Activated CD4-positive, alpha-beta T cell treated with anti-CD3 and anti-CD28 coated beads, Interleukin-2, amount 10 ng/mL, durations not matched to agents 24 days and 14 days (primary cell): ENCODE results near the gene CSNK2A2. TPM values are rescaled to one million over a fixed set of nuclear protein-coding genes. Genes with fewer than 3 reads are reported as not detected.

ENCODE experiments used
- DNase-seq: peaks from one replicate; pipeline ENCODE4 v3.0.0; 2022
- H3K27ac Mint-ChIP-seq: one replicate; pipeline ENCODE4 v1.8.0; 2022; ENCODE audit warnings: mild to moderate bottlenecking, mixed read lengths
- H3K27me3 Mint-ChIP-seq: one replicate; pipeline ENCODE4 v1.8.0; 2022; ENCODE audit warnings: mixed read lengths
- H3K36me3 Mint-ChIP-seq: one replicate; pipeline ENCODE4 v1.8.0; 2022; ENCODE audit warnings: low read depth, mild to moderate bottlenecking, mixed read lengths
- H3K4me1 Mint-ChIP-seq: one replicate; pipeline ENCODE4 v1.8.0; 2021; ENCODE audit warnings: mixed read lengths
- H3K4me3 Mint-ChIP-seq: one replicate; pipeline ENCODE4 v1.8.0; 2022; ENCODE audit warnings: mild to moderate bottlenecking, moderate library complexity, mixed read lengths
- H3K9me3 Mint-ChIP-seq: one replicate; pipeline ENCODE4 v1.8.0; 2021; ENCODE audit warnings: mixed read lengths
- intact Hi-C: fragments of 100-400 bp; cut with micrococcal nuclease; formaldehyde crosslinking; loops from one replicate; pipeline ENCODE4 v1.15.1; 2023
- total RNA-seq: library from RNA; stranded (reverse); gene quantifications from 2 replicates; pipeline ENCODE4 v1.2.3, GENCODE V29; 2022

CSNK2A2 gene
- total RNA-seq = 92.0 and 96.7 TPM in 2 replicates

DNA sequence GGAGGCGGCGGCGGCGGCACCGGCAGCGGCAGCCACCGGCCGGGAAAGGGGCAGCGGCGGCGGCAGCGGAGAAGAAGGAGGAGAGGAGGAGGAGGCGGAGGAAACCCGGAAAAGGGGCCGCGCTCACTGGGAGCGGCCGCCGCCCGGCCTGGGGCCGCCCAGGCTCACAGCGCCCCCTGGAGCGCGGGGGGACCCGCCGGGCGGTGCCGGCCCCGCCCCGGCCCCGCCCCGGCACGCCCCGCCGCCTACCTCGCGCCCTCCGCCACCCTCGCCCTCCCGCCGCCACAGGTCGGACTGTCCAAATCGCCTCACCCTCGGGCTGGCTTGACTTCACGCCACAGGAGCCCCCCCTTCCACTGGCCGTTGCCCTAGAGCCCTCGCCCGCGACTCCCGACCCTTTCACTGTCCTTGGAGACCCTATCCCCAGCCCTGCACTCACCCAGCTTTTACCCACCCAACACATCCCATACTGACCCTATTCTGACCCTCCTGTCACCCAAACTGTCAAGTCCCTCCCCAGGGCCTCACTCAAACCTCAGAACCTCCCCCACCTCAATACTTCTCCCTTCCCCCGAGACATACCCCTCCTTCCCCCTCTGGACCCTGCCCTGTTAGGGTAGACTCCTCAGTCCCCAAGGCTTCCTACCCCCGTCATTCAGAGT lies at the start of gene CSNK2A2:
Gene CSNK2A2 (minus strand): TSS at position 85 of the 662 bp plus-strand sequence. CDS start 370 bp downstream, outside the sequence.
- intact Hi-C loops = loop anchor here (1.0 to 5.0 kb wide), 3 partner anchors 39 to 176 kb away; partner anchors contain the start of gene CFAP20
- peaks cover 33% of the 10 kb centered on the region for H3K36me3 Mint-ChIP-seq

GRCh38 chr16:58243528-58244004 lies 45.7 kb upstream of the CSNK2A2 start:
- no peak overlapping the region for H3K4me3 Mint-ChIP-seq
- intact Hi-C loops = no loop called here
- H3K27me3 Mint-ChIP-seq = peaks cover 45% of the 10 kb centered on the region
- H3K36me3 Mint-ChIP-seq = no peaks in the 10 kb centered on the region
- DNase-seq = no peak
- H3K4me1 Mint-ChIP-seq = peaks cover 6% of the 10 kb centered on the region
- H3K27ac Mint-ChIP-seq = no peak overlapping the region
- no peaks in the 10 kb centered on the region for H3K9me3 Mint-ChIP-seq

More for the DNA sequence above, at the start of gene CSNK2A2:
- Mint-ChIP-seq H3K9me3 (no peaks in the 10 kb centered on the region), H3K27ac (peak within 1 kb of the TSS; percentile 88), H3K27me3 (peaks cover 28% of the 10 kb centered on the region), H3K4me1 (peaks cover 34% of the 10 kb centered on the region), H3K4me3 (peak within 1 kb of the TSS; percentile 95)
- DNase-seq = peak; percentile 91

DNA sequence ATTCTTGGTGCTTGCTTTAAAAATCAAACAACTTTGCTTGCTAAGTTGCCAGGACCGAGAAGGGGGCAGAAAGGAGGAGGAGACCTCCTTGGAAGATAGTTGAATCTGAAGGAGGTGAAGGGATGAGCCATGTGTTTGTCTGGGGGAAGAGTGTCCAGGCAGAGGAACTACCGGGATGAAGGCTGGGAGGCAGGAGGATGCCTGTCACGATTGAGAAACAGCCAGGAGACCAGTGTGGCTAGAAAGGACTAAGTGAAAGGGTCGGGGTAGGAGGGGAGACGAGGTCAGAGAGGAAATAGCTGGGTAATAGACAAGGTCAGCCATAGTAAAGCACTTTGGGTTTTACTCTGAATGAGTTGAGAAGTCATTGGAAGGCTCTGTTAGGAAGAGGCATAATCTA lies 38.9 kb upstream of the CSNK2A2 start:
- intact Hi-C loops = loop anchor here (2.0 kb wide), 1 partner anchor 38 kb away; the partner anchor contains the start of gene CSNK2A2
- H3K4me1 Mint-ChIP-seq = peaks cover 14% of the 10 kb centered on the region
- peak overlapping the region; percentile 88 for H3K4me3 Mint-ChIP-seq
- H3K36me3 Mint-ChIP-seq = no peaks in the 10 kb centered on the region
- peaks cover 42% of the 10 kb centered on the region for H3K27me3 Mint-ChIP-seq
- no peak for DNase-seq
- no peaks in the 10 kb centered on the region for H3K9me3 Mint-ChIP-seq
- no peak overlapping the region for H3K27ac Mint-ChIP-seq

DNA sequence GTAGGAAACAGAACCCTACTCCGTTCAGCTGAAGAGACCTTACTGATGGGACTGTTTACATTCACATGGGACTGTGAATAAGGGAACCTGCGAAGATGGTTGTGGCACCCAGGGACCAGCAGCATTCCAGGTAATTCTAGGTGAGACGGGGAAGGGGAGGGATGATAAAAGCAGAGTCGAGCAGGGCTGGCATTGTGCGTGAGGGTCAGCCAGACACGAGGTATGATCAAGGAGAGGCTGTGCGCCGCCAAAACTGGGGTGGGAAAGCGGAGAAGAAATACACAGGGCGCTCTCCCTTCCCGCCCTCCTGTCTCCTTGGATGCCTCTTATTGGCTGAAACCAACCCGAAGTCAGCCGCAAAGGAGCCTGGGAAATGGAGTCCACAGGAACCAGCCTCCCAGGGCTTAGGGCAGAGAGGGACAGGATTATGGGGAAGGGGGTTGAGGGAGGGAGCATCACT lies 38.4 kb upstream of the CSNK2A2 start:
- intact Hi-C loops = loop anchor here (2.0 kb wide), 1 partner anchor 37 kb away; the partner anchor contains the start of gene CSNK2A2
- peak overlapping the region; percentile 88 for H3K4me3 Mint-ChIP-seq
- H3K9me3 Mint-ChIP-seq = no peaks in the 10 kb centered on the region
- H3K4me1 Mint-ChIP-seq = peaks cover 14% of the 10 kb centered on the region
- H3K36me3 Mint-ChIP-seq = no peaks in the 10 kb centered on the region
- H3K27me3 Mint-ChIP-seq = peaks cover 38% of the 10 kb centered on the region
- H3K27ac Mint-ChIP-seq = no peak overlapping the region
- DNase-seq = peak; percentile 90

GRCh38 chr16:58235663-58236062 lies 37.8 kb upstream of the CSNK2A2 start:
- Mint-ChIP-seq H3K4me3 (peak overlapping the region; percentile 88), H3K4me1 (peaks cover 14% of the 10 kb centered on the region), H3K27ac (no peak overlapping the region), H3K27me3 (peaks cover 37% of the 10 kb centered on the region), H3K36me3 (no peaks in the 10 kb centered on the region), H3K9me3 (no peaks in the 10 kb centered on the region)
- no peak for DNase-seq
- intact Hi-C loops = loop anchor here (2.0 kb wide), 1 partner anchor 37 kb away; the partner anchor contains the start of gene CSNK2A2

DNA sequence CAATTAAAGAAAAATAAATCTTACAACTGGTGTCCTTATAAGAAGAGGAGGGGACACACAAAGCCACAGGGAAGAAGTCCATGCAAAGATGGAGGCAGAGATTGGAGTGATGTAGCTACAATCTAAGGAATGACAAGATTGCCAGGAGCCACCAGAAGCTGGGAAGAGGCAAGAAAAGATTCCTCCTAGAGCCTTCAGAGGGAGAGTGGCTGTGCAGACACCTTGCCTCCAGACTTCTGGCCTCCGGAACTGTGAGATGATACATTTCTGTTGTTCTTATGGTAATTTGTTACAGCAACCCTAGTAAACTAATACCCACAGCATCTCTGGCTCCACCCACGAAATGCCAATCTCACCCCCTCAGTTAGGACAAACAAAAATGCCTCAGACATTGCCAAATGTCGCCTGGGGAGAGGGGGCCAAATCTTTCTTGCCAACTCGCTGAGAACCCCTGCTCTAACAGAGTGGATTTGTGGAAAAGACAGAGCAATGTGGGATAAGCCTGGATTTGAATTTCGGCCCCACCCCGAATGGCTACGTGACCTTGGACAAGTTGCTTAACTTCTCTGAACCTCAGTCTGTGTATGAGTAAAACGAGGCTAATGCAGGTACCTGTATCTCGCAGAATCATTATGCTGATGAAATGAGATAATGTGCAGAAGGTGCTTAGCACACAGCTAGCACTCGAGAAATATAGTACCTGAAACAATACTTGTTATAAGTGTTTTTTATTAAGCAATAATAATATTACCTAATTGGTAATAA lies 37.1 kb upstream of the CSNK2A2 start:
- peaks cover 14% of the 10 kb centered on the region for H3K4me1 Mint-ChIP-seq
- H3K9me3 Mint-ChIP-seq = no peaks in the 10 kb centered on the region
- no peak overlapping the region for H3K4me3 Mint-ChIP-seq
- DNase-seq = no peak
- no peaks in the 10 kb centered on the region for H3K36me3 Mint-ChIP-seq
- intact Hi-C loops = no loop called here
- H3K27me3 Mint-ChIP-seq = peaks cover 32% of the 10 kb centered on the region
- no peak overlapping the region for H3K27ac Mint-ChIP-seq

DNA sequence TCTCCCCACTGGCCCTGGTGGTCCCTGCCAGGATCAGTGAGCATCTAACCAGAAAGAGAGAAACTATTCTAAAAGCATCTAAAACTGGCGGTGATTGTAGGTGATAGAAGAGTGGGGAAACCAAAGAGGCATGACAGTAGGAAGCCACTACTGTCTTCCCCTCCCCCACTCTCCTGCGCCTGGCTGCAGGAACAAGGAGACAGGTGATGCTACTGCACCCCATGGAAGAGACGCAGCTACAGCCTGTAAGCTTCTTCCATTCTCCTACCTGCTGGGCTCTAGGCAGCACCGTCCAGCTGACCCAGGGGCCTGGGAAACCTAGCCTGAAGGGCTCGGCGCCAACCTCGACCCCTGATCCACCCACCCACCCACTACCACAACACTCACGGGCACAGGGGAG lies 32.4 kb upstream of the CSNK2A2 start:
- Mint-ChIP-seq H3K4me1 (no peaks in the 10 kb centered on the region), H3K4me3 (no peak overlapping the region), H3K36me3 (no peaks in the 10 kb centered on the region), H3K27ac (no peak overlapping the region), H3K9me3 (no peaks in the 10 kb centered on the region), H3K27me3 (peaks cover 10% of the 10 kb centered on the region)
- no peak for DNase-seq
- intact Hi-C loops = no loop called here

DNA sequence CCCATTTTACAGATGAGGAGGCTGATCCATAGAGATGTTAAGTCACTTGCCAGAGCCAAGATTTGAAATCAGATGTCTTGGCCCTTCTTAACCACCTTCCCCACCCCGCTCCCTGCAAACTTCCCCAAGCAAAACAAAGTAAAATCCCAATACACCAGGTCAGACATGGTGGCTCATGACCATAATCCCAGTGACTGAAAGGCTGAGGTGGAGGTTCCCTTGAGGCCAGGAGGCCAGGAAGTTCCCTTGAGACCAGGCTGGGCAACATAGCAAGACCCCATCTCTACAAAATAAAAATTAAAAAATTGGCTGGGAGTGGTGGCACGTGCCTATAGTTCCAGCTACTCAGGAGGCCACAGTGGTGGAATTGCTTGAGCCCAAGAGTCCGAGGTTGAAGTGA lies 28.9 kb upstream of the CSNK2A2 start:
- Mint-ChIP-seq H3K27me3 (peaks cover 5% of the 10 kb centered on the region), H3K36me3 (no peaks in the 10 kb centered on the region), H3K4me1 (no peaks in the 10 kb centered on the region), H3K9me3 (no peaks in the 10 kb centered on the region), H3K4me3 (no peak overlapping the region), H3K27ac (no peak overlapping the region)
- intact Hi-C loops = no loop called here
- no peak for DNase-seq

DNA sequence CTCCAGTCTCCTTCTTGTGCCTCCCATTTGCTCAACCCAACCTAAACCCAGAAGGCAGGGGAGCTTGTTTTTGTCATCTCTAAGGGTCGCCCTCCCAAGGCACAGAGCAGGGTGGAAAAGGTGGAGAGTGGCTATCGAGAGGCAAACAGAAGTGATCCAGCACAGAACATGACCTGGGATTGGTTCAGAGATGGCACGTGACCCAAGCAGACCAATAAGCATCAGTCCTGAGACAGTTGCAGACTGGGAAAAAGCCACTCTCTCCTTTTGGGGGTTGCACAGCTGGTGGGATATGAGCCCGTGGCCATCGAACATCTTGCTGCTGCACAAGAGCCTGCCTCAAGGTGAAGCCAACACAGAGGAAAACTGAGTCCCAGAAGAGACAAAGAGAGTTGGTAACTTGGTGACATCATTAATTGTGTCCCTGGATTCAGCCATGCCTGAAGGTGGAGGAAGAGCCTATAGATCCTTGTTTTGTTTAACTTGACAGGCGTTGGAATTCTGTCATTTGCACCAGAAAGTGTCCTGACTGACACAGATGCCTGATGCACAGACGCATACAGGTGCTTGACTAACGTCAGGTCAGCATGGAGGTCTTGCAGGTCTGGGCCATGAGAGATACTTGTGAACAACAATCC lies 28.2 kb upstream of the CSNK2A2 start:
- H3K9me3 Mint-ChIP-seq = no peaks in the 10 kb centered on the region
- H3K4me3 Mint-ChIP-seq = no peak overlapping the region
- DNase-seq = no peak
- intact Hi-C loops = no loop called here
- H3K27ac Mint-ChIP-seq = no peak overlapping the region
- H3K27me3 Mint-ChIP-seq = peaks cover 6% of the 10 kb centered on the region
- H3K36me3 Mint-ChIP-seq = no peaks in the 10 kb centered on the region
- no peaks in the 10 kb centered on the region for H3K4me1 Mint-ChIP-seq

DNA sequence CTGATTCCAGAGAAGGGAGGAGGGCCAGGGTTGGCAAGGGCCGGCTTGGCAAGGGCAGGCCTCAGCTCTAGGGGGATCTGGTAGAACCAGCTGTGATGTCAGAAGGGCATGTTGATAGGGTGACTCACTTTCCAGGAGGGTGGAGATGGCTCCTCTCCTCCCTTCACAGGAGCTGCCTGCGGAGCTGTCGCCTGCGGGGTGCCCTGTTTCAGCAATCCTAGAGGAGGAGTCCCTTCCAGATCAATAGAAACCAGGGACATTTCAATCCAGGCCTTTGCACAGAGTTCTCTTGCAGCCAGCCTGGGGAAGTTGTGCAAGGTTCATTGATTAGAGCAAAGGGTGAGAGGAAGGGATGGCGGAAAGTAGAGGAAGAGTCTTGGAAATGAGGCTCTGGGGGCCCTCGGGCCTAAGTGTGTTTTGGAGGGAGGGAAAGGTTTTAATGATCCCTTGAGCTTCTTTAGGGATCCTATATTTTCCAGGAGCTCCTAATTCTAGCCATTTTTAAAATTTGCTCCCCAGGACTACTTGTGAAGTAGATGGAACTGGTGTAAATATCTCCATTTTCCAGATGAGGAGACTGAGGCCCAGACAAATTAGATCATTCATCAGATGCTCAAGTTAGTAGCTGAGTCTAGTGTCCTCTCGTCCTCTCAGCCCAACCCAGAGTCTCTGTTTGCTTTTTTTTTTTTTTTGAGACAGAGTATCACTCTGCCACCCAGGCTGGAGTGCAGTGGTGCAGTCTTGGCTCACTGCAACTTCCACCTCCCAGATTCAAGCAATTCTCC lies 24.8 kb upstream of the CSNK2A2 start:
- H3K4me3 Mint-ChIP-seq = no peak overlapping the region
- no peak overlapping the region for H3K27ac Mint-ChIP-seq
- H3K9me3 Mint-ChIP-seq = no peaks in the 10 kb centered on the region
- H3K36me3 Mint-ChIP-seq = no peaks in the 10 kb centered on the region
- H3K27me3 Mint-ChIP-seq = peaks cover 17% of the 10 kb centered on the region
- no peaks in the 10 kb centered on the region for H3K4me1 Mint-ChIP-seq
- intact Hi-C loops = no loop called here
- DNase-seq = no peak

DNA sequence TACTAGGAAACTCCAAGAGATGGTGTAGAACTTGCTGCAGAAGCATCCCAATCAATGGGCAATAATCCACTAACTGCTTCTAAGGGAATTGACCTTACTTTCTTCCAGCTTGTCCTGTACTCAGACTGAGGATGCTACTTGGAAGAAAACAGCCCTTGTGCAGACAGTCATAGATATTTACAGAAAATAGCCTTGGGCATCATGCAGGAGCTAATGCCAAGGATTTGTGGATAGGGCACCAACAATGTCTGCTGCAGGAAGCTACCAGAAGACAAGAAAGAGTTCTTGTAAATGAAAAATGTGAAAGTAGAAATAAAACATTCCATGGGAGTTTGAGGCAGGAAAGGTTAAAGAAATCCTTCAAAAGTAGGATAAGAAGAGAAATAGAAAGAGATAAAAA lies 21.5 kb upstream of the CSNK2A2 start:
- H3K27ac Mint-ChIP-seq = no peak overlapping the region
- DNase-seq = no peak
- peaks cover 4% of the 10 kb centered on the region for H3K9me3 Mint-ChIP-seq
- intact Hi-C loops = no loop called here
- H3K27me3 Mint-ChIP-seq = peaks cover 27% of the 10 kb centered on the region
- H3K4me3 Mint-ChIP-seq = no peak overlapping the region
- H3K36me3 Mint-ChIP-seq = no peaks in the 10 kb centered on the region
- no peaks in the 10 kb centered on the region for H3K4me1 Mint-ChIP-seq

DNA sequence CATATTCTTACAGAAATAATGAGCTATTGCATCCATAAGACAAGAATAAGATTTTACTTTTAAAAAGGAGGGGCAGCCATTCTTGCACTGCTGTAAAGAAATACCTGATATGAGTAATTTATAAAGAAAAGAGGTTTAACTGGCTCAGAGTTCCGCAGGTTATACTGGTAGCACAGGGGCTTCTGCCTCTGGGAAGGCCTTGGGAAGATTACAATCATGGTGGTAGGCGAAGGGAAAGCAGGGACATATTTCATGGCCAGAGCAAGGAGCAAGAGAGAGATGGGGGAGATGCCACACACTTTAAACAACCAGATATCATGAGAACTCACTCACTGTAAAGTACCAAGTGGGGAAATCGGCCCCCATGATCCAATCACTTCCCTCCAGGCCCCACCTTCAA lies 20.9 kb upstream of the CSNK2A2 start:
- Mint-ChIP-seq H3K36me3 (no peaks in the 10 kb centered on the region), H3K27me3 (peaks cover 29% of the 10 kb centered on the region), H3K4me3 (no peak overlapping the region), H3K9me3 (peaks cover 4% of the 10 kb centered on the region), H3K4me1 (no peaks in the 10 kb centered on the region), H3K27ac (no peak overlapping the region)
- intact Hi-C loops = no loop called here
- DNase-seq = no peak

DNA sequence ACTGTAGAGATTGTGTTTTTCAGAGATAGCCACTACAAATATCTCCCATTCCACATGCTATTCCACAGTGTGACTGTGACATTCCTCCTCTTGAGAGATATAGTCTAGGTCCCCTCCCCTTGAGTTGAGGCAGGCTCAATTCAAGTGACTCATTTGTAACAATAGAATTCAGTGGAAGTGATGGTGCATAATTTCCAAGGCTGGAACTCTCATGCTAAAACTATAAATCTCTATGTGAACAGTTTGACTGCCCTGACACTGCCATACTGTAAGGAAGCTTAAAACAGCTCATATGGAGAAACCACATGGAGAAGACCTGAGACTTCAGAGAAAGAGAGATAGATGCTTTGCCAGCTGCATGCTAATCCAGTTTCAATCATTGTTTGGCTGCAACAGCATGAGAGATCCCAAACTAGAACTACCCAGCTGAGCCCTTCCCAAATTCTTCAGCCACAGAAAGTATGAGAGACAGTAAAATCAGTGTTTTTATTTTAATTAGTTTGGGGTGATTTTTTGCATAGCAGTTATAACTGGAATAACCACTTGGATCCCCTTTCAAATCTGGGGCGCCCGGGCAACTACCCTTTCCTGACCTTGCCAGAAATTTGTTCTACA lies 19.5 kb upstream of the CSNK2A2 start:
- intact Hi-C loops = no loop called here
- Mint-ChIP-seq H3K4me1 (no peaks in the 10 kb centered on the region), H3K4me3 (no peak overlapping the region), H3K9me3 (peaks cover 4% of the 10 kb centered on the region), H3K27ac (no peak overlapping the region), H3K36me3 (no peaks in the 10 kb centered on the region), H3K27me3 (peaks cover 29% of the 10 kb centered on the region)
- DNase-seq = no peak
